NCI-H2107 treated with DMSO at 0.1 percent for 48 hours (cell line): ENCODE results near the gene RNF213.

Experiments
- DNase-seq: peaks from one replicate; lab custom pipeline; 2025; ENCODE audit not compliant: unreplicated experiment; lab: John Stamatoyannopoulos, UW

Gene RNF213

GRCh38 chr17:80347536-80347935 is 86.9 kb downstream of the RNF213 start:
- DNase-seq: no peak

GRCh38 chr17:80347948-80348351 is 87.3 kb downstream of the RNF213 start:
- DNase-seq: no peak

GRCh38 chr17:80348551-80349150 is 88.0 kb downstream of the RNF213 start:
- DNase-seq: no peak

GRCh38 chr17:80349151-80349651 is 88.5 kb downstream of the RNF213 start:
- no peak for DNase-seq

- no peak for DNase-seq
Observed at GRCh38 chr17:80349751-80350150, 89.1 kb downstream of the RNF213 start.

GRCh38 chr17:80352216-80352895 is 91.7 kb downstream of the RNF213 start:
- DNase-seq: no peak

GRCh38 chr17:80352991-80353665 is 92.5 kb downstream of the RNF213 start:
- DNase-seq: no peak

- DNase-seq: no peak
Observed at GRCh38 chr17:80353718-80354275, 93.1 kb downstream of the RNF213 start.

- no peak for DNase-seq
Observed at GRCh38 chr17:80354336-80354735, 93.7 kb downstream of the RNF213 start.

GRCh38 chr17:80356231-80356856 is 95.7 kb downstream of the RNF213 start:
- DNase-seq: no peak

GRCh38 chr17:80358131-80358530 is 97.5 kb downstream of the RNF213 start:
- DNase-seq: no peak

- no peak for DNase-seq
Observed at GRCh38 chr17:80358861-80359260, 98.2 kb downstream of the RNF213 start.

- DNase-seq: no peak
Observed at GRCh38 chr17:80359422-80360110, 98.9 kb downstream of the RNF213 start.

- DNase-seq: no peak
Observed at GRCh38 chr17:80360396-80360795, 99.7 kb downstream of the RNF213 start.

GRCh38 chr17:80361495-80362220 is 101.0 kb downstream of the RNF213 start:
- DNase-seq: no peak

GRCh38 chr17:80362428-80363119 is 101.9 kb downstream of the RNF213 start:
- no peak for DNase-seq

- DNase-seq: no peak
Observed at GRCh38 chr17:80363120-80363515, 102.5 kb downstream of the RNF213 start.

GRCh38 chr17:80363518-80364090 is 103.0 kb downstream of the RNF213 start:
- DNase-seq: peak; percentile 56

- peak; percentile 14 for DNase-seq
Observed at GRCh38 chr17:80364091-80364691, 103.5 kb downstream of the RNF213 start.
